Measurements from ENCODE around the gene SMIM28.

Gene SMIM28

DNA sequence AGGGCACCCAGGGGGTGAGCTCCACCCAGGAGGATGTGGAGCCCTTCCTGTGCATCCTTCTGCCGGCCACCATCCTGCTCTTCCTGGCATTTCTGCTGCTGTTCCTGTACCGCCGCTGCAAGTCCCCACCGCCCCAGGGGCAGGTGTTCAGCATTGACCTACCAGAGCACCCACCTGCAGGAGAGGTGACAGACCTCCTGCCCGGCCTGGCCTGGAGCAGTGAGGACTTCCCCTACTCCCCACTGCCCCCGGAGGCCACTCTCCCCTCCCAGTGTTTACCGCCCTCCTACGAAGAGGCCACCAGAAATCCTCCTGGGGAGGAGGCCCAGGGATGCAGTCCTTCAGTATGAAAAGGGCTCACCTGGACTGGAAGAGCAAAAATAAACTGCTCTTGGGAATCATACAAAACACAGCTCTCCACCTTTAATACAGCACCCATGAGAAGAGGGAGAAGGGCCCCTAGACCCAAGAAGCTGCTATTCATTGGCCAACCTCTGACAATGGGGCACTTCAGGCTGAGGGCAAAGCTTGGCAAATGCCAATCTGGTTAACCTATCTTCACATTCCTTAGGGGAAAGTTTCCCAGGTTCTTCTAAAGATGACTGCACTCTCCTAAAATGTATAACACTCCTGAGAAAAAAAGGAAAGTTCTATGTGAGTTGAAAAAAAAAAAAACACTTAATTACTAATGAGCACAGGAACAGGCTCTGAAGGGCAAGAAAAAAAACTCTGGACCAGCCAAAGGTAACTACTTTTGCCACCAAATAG is 5.0 kb downstream of the SMIM28 start:
- ATAC-seq (replicated peaks): no peak
- Mint-ChIP-seq H3K27me3 (peaks cover 12 to 18% of the 10 kb centered on the region in 2 donors), H3K4me3 (no peak overlapping the region), H3K27ac (peak overlapping the region in 1 of 2 donors; percentile 62), H3K36me3 (ENCODE audit: insufficient read depth) (no peaks in the 10 kb centered on the region), H3K4me1 (ENCODE audit: low read depth in 2 of 2) (peaks cover 0 to 4% of the 10 kb centered on the region in 2 donors), H3K9me3 (no peaks in the 10 kb centered on the region)
- DNase-seq: no peak

DNA sequence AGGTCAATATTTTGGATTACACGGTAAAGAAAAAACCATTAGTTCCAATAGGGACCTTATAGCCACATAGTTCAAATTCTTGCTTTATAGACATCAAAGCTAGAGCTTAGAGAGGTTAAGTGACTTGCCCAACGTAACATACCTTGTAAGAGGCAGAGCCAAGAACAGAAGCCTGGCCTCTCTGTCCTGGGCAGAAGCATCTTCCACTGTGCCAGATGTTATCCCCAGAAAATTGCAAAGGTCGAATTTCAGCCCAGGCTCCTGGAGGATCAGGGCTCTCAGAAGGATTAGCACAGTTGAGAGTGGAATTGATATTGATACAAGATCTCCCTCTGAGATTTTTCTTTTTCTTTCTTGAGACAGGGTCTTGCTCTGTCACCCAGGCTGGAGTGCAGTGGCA is 6.1 kb downstream of the SMIM28 start:
- no peak for DNase-seq
- peaks cover 0 to 4% of the 10 kb centered on the region in 2 donors for H3K4me1 Mint-ChIP-seq (ENCODE audit: low read depth in 2 of 2)
- peaks cover 21 to 22% of the 10 kb centered on the region in 2 donors for H3K27me3 Mint-ChIP-seq
- H3K4me3 Mint-ChIP-seq: no peak overlapping the region
- H3K27ac Mint-ChIP-seq: no peak overlapping the region
- H3K36me3 Mint-ChIP-seq (ENCODE audit: insufficient read depth): no peaks in the 10 kb centered on the region
- ATAC-seq (replicated peaks): no peak
- no peaks in the 10 kb centered on the region for H3K9me3 Mint-ChIP-seq

DNA sequence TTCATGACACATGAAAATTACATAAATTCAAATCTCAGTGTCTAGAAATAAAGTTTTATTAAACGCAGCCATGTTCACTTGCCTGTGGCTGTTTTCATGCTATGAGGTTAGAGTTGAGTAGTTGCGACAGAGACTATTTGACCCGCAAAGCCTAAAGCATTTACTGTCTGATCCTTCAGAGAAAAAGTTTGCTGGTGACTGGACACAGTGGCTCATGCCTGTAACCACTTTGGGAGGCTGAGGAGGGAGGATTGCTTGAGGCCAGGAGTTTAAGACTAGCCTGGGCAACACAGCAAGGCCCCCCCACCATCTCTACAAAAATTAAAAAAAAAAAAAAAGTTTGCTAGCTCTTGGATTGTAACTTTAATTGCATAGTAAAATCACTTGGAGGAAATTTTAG is 9.2 kb downstream of the SMIM28 start:
- H3K27me3 Mint-ChIP-seq: peaks cover 40 to 46% of the 10 kb centered on the region in 2 donors
- no peak overlapping the region for H3K4me3 Mint-ChIP-seq
- no peaks in the 10 kb centered on the region for H3K9me3 Mint-ChIP-seq
- no peak for DNase-seq
- ATAC-seq (replicated peaks): no peak
- H3K4me1 Mint-ChIP-seq (ENCODE audit: low read depth in 2 of 2): peaks cover 0 to 4% of the 10 kb centered on the region in 2 donors
- no peaks in the 10 kb centered on the region for H3K36me3 Mint-ChIP-seq (ENCODE audit: insufficient read depth)
- no peak overlapping the region for H3K27ac Mint-ChIP-seq

DNA sequence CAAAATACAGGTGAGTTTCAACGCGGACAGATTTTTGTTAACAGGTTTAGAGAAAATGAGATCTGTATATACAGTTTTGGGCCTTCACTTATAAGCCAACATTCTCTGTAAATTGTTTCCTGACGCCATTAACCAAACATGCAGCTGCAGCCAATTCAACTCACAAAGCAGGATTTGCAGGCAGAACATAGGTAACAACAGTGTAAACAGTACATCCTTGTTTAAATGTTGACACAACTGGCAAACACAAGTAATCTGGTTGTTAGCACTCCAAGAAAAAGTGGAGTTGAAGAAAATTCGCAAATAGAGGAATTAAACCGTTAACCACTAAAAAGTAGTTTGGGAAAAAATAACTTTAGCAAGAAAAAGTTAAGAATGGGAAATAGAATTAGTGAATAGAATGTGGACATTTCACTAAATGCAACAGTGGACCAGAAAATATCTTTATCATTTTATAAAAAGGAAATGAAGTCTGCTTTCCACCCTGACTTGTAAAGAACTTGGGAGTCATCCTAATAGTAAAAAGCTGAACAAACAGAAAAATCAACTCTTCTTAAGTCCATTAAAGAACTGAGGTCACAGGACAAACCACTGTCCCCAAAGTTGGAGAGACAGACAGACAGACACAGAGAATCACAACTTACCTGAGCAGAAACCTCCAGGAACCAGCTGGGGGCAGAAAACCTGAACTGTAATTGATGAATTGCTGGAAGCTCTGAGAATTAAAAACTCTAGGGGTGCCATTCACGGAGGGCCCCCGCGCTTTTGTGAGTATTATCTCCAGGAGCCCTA is 10.1 kb downstream of the SMIM28 start:
- Mint-ChIP-seq H3K4me3 (no peak overlapping the region), H3K9me3 (no peaks in the 10 kb centered on the region), H3K4me1 (ENCODE audit: low read depth in 2 of 2) (no peaks in the 10 kb centered on the region), H3K27ac (no peak overlapping the region), H3K36me3 (ENCODE audit: insufficient read depth) (no peaks in the 10 kb centered on the region), H3K27me3 (peaks cover 32 to 43% of the 10 kb centered on the region in 2 donors)
- no peak for DNase-seq
- no peak for ATAC-seq (replicated peaks)

DNA sequence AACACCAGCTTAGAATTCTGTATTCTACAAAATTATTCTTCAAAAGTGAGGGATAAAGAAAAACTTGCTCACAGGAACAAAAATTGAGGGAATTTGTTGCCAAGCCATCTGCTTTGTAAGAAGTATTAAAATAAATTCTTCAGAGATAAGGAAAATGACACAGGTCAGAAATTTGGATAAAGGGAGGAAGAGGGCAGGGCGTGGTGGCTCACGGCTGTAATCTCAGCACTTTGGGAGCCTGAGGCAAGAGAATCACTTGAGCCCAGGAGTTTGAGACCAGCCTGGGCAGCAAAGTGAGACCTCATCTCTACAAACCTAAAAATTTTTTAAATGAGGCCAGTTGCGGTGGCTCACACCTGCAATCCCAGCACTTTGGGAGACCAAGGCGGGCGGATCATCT is 11.8 kb downstream of the SMIM28 start:
- ATAC-seq (replicated peaks) (no peak), DNase-seq (no peak)
- H3K4me1 Mint-ChIP-seq (ENCODE audit: low read depth in 2 of 2): no peaks in the 10 kb centered on the region
- no peak overlapping the region for H3K27ac Mint-ChIP-seq
- no peaks in the 10 kb centered on the region for H3K36me3 Mint-ChIP-seq (ENCODE audit: insufficient read depth)
- H3K27me3 Mint-ChIP-seq: peaks cover 28 to 36% of the 10 kb centered on the region in 2 donors
- no peak overlapping the region for H3K4me3 Mint-ChIP-seq
- H3K9me3 Mint-ChIP-seq: no peaks in the 10 kb centered on the region

DNA sequence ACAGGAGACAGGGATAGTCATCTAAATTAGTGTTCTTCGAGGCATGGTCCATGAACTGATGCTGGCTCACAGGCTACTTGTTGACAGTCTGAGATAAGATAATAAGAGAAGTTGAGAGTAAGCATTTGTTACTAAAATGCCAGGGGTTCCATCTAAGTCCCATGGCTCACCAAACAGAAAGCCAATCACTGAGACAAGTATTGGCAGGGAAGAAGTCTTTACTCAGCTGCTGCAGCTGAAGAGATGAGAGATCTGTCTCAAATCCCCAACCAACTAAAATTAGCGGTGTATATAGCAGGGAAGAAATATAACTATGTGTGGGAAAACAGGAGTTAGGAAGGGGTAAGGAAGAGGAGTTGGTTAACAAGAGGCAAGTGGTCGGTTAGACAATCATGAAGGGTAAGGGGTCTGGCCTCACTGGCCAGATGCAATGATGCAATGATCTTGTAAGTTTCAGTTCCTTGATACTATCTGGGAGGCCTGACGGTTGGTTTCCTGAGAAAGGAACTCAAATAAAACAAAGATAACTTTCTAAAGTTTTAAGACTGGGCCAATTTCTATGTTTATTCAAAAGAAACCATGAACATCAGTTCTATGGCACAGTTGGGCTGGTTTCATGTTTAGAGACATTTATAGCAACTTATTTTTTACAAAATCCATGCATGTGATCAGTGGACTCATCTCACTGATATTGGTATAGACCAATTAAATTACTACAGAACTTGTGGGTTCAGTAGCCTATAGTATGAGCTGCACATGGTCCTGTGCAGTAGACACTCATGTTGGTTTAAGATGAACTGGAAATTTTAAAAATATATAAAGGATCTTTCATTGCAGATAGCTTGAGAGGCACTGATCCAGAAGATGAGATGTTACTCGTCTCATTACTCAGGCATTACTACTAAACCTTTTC is 16.4 kb downstream of the SMIM28 start:
- Mint-ChIP-seq H3K4me1 (ENCODE audit: low read depth in 2 of 2) (no peaks in the 10 kb centered on the region), H3K27me3 (peaks cover 15 to 22% of the 10 kb centered on the region in 2 donors), H3K36me3 (ENCODE audit: insufficient read depth) (no peaks in the 10 kb centered on the region), H3K27ac (no peak overlapping the region), H3K9me3 (no peaks in the 10 kb centered on the region), H3K4me3 (no peak overlapping the region)
- DNase-seq (no peak), ATAC-seq (replicated peaks) (no peak)

DNA sequence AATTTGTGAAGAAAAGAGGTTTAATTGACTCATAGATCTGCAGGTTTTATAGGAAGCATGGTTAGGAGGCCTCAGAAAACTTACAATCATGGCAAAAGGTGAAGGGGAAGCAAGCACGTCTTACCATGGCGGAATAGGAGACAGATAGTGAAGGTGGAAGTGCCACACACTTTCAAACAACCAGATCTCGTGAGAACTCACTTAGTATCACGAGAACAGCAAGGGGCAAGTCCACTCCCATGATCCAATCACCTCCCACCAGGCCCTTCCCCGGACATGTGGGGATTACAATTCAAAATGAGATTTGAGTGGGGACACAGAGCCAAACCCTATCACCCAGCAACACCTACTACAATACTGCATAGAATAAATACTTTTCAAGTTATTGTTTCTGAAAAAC is 19.0 kb downstream of the SMIM28 start:
- H3K4me1 Mint-ChIP-seq (ENCODE audit: low read depth in 2 of 2): no peaks in the 10 kb centered on the region
- H3K27ac Mint-ChIP-seq: no peak overlapping the region
- H3K27me3 Mint-ChIP-seq: peaks cover 0 to 3% of the 10 kb centered on the region in 2 donors
- H3K9me3 Mint-ChIP-seq: no peaks in the 10 kb centered on the region
- H3K36me3 Mint-ChIP-seq (ENCODE audit: insufficient read depth): no peaks in the 10 kb centered on the region
- DNase-seq (no peak), ATAC-seq (replicated peaks) (no peak)
- no peak overlapping the region for H3K4me3 Mint-ChIP-seq

DNA sequence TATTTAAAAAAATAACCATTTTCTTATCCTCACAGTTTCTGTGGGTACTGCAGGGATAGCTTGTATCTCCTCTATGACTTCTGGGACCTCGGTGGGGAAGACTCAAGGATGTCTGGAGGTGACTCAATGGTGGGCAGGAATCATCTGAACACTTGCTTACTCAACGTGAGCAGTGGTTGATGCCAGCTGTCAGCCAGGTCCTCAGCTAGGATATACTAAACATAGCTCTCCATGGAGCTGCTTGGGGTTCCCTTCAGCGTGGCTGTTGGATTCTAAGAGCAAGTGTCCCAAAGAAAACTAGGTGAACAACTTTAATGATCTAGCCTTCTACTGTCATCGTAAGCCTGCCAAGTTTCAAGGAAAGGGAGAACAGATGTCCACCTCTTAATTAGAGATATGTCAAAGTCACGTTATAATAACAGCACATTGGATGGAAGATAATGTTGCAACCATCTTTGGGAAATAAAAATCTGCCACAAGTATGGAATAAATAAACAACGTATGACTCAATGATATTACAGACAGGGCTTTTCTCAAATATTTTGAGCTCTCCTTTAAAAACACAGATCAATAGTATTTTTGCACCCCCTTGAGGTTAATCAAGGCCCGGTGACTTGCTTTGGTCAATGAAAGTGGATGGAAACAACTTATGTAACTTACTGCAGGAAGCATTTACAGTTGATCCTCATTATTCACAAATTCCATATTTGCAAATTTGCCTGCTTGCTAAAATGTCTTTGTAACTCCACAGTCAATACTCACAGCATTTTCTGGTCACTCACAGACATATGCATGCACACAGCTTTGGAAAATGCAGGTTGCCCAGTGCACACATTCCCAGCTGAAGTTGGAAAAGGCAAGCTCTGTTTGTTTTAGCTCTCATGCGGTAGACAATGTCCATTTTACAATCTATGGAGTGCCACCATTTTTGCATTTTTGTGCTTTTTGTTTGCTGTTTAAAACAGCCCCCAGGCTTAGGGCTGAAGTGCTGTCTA is 19.7 kb downstream of the SMIM28 start:
- Mint-ChIP-seq H3K27me3 (no peaks in the 10 kb centered on the region), H3K4me1 (ENCODE audit: low read depth in 2 of 2) (no peaks in the 10 kb centered on the region), H3K36me3 (ENCODE audit: insufficient read depth) (no peaks in the 10 kb centered on the region), H3K9me3 (no peaks in the 10 kb centered on the region), H3K27ac (no peak overlapping the region), H3K4me3 (no peak overlapping the region)
- ATAC-seq (replicated peaks) (no peak), DNase-seq (no peak)

DNA sequence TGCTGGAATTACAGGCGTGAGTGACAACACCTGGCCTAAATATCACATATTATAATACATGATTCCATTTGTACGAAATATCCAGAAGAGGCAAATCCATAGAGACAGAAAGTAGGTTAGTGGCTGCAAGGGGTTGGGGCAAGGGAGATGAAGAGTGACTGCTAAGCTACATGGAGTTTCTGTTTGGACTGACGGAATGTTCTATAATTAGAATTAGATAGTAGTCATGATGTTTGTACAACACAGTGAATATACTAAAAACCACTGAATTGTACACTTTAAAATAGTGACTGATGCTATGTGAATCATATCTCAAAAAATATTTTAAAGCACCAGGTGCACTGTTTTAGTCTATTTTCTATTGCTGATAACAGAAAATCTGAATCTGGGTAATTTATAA is 22.6 kb downstream of the SMIM28 start:
- peaks cover 5% of the 10 kb centered on the region for H3K36me3 Mint-ChIP-seq (ENCODE audit: insufficient read depth)
- H3K4me1 Mint-ChIP-seq (ENCODE audit: low read depth in 2 of 2): peaks cover 5 to 12% of the 10 kb centered on the region in 2 donors
- H3K4me3 Mint-ChIP-seq: no peak overlapping the region
- ATAC-seq (replicated peaks): no peak
- H3K27me3 Mint-ChIP-seq: no peaks in the 10 kb centered on the region
- H3K9me3 Mint-ChIP-seq: no peaks in the 10 kb centered on the region
- no peak overlapping the region for H3K27ac Mint-ChIP-seq
- DNase-seq: no peak

DNA sequence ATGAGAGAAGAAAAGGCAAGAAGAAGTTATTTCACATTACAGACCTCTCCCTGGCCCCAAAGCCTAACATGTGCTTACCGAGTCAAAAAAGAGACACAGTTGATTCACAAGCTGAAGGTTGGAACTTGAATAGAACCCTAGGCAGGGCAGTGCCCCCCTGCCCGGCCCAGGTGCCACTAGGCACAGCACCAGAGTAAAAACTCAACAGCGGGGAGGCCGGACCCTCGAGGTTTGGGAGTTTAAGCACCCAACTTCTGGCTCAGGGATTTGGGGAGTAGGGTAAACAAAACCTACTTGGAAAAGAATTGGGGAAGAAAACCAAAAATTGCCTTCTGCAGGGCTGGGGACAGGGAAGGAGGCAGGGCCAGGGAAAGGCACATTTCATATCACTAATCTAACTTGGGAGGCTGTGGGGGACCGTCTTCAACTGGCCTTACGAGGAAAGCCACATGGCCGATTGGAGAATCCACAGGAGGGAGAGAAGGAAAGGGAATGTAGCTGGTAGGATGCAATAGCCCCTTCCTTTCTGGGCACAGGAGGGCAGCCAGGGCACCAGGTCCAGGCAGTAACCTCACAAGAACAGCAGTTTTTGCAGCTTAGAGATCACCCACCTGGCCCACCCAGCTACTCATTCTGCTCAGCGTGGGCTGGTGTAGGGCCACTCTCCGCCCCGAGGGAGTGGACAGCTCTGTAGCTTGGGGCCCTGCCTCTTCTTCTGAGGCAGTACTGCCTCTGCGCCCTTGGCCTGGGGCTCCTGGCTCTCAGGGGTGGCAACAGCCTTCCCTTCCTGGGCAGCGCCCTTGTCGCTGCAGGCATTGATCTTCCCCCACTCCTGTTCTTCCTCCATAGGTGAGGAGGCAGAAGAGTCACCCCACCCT is 24.5 kb downstream of the SMIM28 start:
- no peak for ATAC-seq (replicated peaks)
- H3K27me3 Mint-ChIP-seq: no peaks in the 10 kb centered on the region
- peak overlapping the region; percentile 46 to 59 for H3K4me3 Mint-ChIP-seq
- H3K36me3 Mint-ChIP-seq (ENCODE audit: insufficient read depth): peaks cover 8% of the 10 kb centered on the region
- peaks cover 5 to 12% of the 10 kb centered on the region in 2 donors for H3K4me1 Mint-ChIP-seq (ENCODE audit: low read depth in 2 of 2)
- H3K9me3 Mint-ChIP-seq: no peaks in the 10 kb centered on the region
- no peak for DNase-seq
- no peak overlapping the region for H3K27ac Mint-ChIP-seq

DNA sequence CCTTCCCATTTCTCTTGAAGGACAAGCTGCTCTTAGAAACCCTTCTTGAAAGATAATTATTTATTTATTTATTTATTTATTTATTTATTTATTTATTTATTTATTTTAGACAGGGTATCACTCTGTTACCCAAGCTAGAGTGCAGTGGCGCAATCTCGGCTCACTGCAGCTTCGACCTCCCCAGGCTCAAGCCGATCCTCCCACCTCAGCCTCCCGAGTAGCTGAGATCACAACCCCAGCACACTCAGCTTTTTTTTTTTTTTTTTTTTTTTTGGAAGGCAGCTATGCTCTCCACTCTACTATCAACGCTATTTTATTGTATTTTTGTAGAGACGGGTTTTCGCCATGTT is 25.1 kb downstream of the SMIM28 start:
- ATAC-seq (replicated peaks): no peak
- H3K4me3 Mint-ChIP-seq: peak overlapping the region; percentile 74 to 75
- peaks cover 5 to 16% of the 10 kb centered on the region in 2 donors for H3K4me1 Mint-ChIP-seq (ENCODE audit: low read depth in 2 of 2)
- H3K27ac Mint-ChIP-seq: peak overlapping the region; percentile 35 to 76
- no peak for DNase-seq
- H3K9me3 Mint-ChIP-seq: no peaks in the 10 kb centered on the region
- peaks cover 11% of the 10 kb centered on the region for H3K36me3 Mint-ChIP-seq (ENCODE audit: insufficient read depth)
- no peaks in the 10 kb centered on the region for H3K27me3 Mint-ChIP-seq

DNA sequence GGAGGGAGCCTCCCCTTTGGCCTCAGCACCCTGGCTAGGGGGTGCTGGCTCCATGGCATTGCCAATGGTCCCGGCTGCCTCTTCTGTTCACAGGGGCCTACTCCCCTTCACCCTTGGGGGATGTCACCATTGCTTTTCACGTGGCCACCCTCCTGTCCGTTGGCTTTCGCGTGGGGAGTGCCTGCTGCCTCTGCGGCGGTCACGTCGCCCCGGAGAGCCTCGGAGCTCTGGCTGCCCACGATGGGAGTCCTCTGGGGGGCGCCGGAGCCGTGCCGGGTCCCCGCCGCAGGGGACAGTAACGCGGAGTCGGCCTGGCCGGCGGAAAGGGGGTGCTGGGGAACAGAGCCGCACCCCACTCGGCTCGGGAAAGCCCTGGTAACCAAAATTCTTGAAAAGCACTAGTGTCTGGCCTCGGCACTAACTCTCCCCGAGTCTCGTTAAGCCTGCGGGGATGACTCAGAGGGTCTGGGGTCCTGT is 25.7 kb downstream of the SMIM28 start:
- Mint-ChIP-seq H3K4me1 (ENCODE audit: low read depth in 2 of 2) (peaks cover 5 to 16% of the 10 kb centered on the region in 2 donors), H3K36me3 (ENCODE audit: insufficient read depth) (peaks cover 11% of the 10 kb centered on the region), H3K27me3 (no peaks in the 10 kb centered on the region), H3K4me3 (peak overlapping the region; percentile 74 to 75), H3K9me3 (no peaks in the 10 kb centered on the region), H3K27ac (peak overlapping the region; percentile 35 to 76)
- DNase-seq (peak; percentile 18 to 28 (median 20)), ATAC-seq (replicated peaks) (peak; percentile 23)
